ENCODE results near the gene C16orf96.

DNA sequence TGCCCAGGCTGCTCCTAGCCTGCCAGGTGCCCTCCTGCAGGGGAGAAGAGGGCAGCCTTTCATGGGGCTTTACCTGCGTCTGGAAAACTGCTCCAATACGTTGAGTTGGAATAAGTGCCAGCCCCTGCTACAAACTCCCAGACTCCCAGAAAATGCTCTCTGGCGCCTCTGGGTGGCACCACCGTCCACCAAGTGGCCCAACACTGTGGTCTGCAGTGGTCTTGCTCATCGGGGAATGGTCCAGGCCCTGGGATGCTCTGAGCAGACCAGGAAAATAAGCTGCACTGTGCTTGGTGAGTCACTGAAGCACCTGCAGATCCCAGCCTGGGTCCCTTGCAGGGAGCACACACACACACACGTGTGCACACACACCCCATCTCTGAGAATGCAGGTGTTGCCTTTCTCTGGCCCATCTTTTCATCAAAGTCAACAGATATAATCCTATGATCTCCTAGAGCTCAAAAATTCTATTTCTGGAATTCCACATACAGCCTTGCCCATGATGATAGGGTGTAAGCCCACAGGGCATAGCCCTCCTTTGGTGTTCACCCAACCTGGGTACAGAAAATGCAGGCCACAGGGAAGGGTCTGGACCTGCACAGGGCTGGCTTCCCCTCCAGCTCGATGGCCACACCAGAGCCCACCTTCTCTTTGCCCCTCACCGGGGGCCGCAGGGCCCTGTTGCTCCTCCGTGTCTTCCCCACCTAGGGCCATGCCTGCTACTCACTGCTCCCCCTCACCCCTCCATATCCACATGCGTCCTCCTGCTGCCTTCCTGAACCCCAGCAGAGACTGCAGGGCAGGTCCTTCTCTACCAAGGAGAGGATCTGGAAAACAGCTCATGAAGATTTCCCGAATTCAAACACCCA is 38.1 kb upstream of the C16orf96 start:
- TF ChIP-seq, protein P1, sequence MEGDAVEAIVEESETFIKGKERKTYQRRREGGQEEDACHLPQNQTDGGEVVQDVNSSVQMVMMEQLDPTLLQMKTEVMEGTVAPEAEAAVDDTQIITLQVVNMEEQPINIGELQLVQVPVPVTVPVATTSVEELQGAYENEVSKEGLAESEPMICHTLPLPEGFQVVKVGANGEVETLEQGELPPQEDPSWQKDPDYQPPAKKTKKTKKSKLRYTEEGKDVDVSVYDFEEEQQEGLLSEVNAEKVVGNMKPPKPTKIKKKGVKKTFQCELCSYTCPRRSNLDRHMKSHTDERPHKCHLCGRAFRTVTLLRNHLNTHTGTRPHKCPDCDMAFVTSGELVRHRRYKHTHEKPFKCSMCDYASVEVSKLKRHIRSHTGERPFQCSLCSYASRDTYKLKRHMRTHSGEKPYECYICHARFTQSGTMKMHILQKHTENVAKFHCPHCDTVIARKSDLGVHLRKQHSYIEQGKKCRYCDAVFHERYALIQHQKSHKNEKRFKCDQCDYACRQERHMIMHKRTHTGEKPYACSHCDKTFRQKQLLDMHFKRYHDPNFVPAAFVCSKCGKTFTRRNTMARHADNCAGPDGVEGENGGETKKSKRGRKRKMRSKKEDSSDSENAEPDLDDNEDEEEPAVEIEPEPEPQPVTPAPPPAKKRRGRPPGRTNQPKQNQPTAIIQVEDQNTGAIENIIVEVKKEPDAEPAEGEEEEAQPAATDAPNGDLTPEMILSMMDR (IDR thresholded peaks at IDR 0.05 in 8 of 11, conservative IDR thresholded peaks at IDR 0.05 in 3 of 11): peak in 6 of 11 experiments; percentile 8 to 30 (median 18)
- TF ChIP-seq POLR2A (IDR thresholded peaks at IDR 0.05): no peak

All from spleen (tissue), 7 donors.